HG03558 (cell line): ENCODE measurements around the gene RFC4.
A peak's percentile ranks its signal among the peaks of the same experiment; 100 is the strongest.
"Not testable (repeated sequence)": the region's sequence is repeated elsewhere in the genome, so short reads cannot be mapped to it uniquely, and the experiment has no call there.

Experiments
- ATAC-seq: cut with Tn5 transposase; IDR thresholded peaks from one replicate; pipeline ENCODE4 v1.9.1; 2021; ENCODE audit warnings: moderate number of reproducible peaks; ENCODE audit not compliant: unreplicated experiment; ENCODE audit errors: extremely low read depth

Gene RFC4

GRCh38 chr3:186806089-186807055 is at the start of gene RFC4:
Gene RFC4, minus strand, starts transcription at chr3:186806482. Its CDS starts 1,769 bp downstream, at chr3:186804713.
- ATAC-seq, result peak; percentile 94

GRCh38 chr3:186854954-186855353 is 48.7 kb upstream of the RFC4 start:
- no peak for ATAC-seq

- no peak for ATAC-seq
Measured at GRCh38 chr3:186854146-186854545, 47.9 kb upstream of the RFC4 start.

GRCh38 chr3:186852994-186853393 is 46.7 kb upstream of the RFC4 start:
- ATAC-seq, result no peak

GRCh38 chr3:186851835-186852234 is 45.6 kb upstream of the RFC4 start:
- ATAC-seq, result not testable (repeated sequence)

- no peak for ATAC-seq
Measured at GRCh38 chr3:186849374-186849975, 43.2 kb upstream of the RFC4 start.

- no peak for ATAC-seq
Measured at GRCh38 chr3:186847437-186847836, 41.2 kb upstream of the RFC4 start.

GRCh38 chr3:186845756-186846155 is 39.5 kb upstream of the RFC4 start:
- no peak for ATAC-seq

GRCh38 chr3:186844908-186845307 is 38.6 kb upstream of the RFC4 start:
- ATAC-seq, result no peak

- ATAC-seq, result no peak
Measured at GRCh38 chr3:186843039-186843432, 36.8 kb upstream of the RFC4 start.

GRCh38 chr3:186842426-186843038 is 36.2 kb upstream of the RFC4 start, which contains the start of gene ADIPOQ:
Gene ADIPOQ, plus strand, starts transcription at chr3:186842710. Its CDS starts 10,349 bp downstream, at chr3:186853059.
- no peak for ATAC-seq

GRCh38 chr3:186841620-186842019 is 35.3 kb upstream of the RFC4 start:
- ATAC-seq, result no peak

- ATAC-seq, result no peak
Measured at GRCh38 chr3:186839874-186840641, 33.8 kb upstream of the RFC4 start.

- ATAC-seq, result no peak
Measured at GRCh38 chr3:186832276-186832675, 26.0 kb upstream of the RFC4 start.

- ATAC-seq, result no peak
Measured at GRCh38 chr3:186831798-186832197, 25.5 kb upstream of the RFC4 start.

- no peak for ATAC-seq
Measured at GRCh38 chr3:186828340-186828739, 22.1 kb upstream of the RFC4 start.

GRCh38 chr3:186826976-186827857 is 20.9 kb upstream of the RFC4 start:
- peak; percentile 71 for ATAC-seq

GRCh38 chr3:186826410-186826975 is 20.2 kb upstream of the RFC4 start:
- no peak for ATAC-seq

- ATAC-seq, result no peak
Measured at GRCh38 chr3:186825872-186826409, 19.7 kb upstream of the RFC4 start.
